Calu3 (cell line): ENCODE results near the gene OR2M5. TPM values are rescaled to one million over a fixed set of nuclear protein-coding genes. Genes with fewer than 3 reads are reported as not detected.

Experiments
- BruUV-seq: library from RNA; stranded (reverse); fragments of 400-500 nt; replicated peaks from 2 replicates; lab custom pipeline; 2021; lab: Mats Ljungman, UMichigan
- CTCF ChIA-PET: fragments of 300-600 bp; sonication (Branson Sonifier 250); formaldehyde crosslinking; loops from one replicate; lab custom pipeline; 2022; ENCODE audit warnings: antibody characterized with exemption; lab: Charles Lee
- DNase-seq: peaks from one replicate; pipeline ENCODE4 v3.0.0; 2022
- H3K27ac Mint-ChIP-seq: one replicate; pipeline ENCODE4 v1.8.0; 2022; ENCODE audit warnings: mixed read lengths; ENCODE audit not compliant: unreplicated experiment
- H3K27me3 Mint-ChIP-seq: one replicate; pipeline ENCODE4 v1.8.0; 2022; ENCODE audit warnings: mixed read lengths; ENCODE audit not compliant: unreplicated experiment
- H3K36me3 Mint-ChIP-seq: one replicate; pipeline ENCODE4 v1.8.0; 2022; ENCODE audit warnings: mild to moderate bottlenecking, moderate library complexity, mixed read lengths; ENCODE audit not compliant: insufficient read depth, unreplicated experiment
- H3K4me1 Mint-ChIP-seq: one replicate; pipeline ENCODE4 v1.8.0; 2022; ENCODE audit warnings: mild to moderate bottlenecking, low read depth, mixed read lengths; ENCODE audit not compliant: unreplicated experiment
- H3K4me3 Mint-ChIP-seq: one replicate; pipeline ENCODE4 v1.8.0; 2022; ENCODE audit warnings: mild to moderate bottlenecking, low read depth, moderate library complexity, mixed read lengths; ENCODE audit not compliant: unreplicated experiment
- H3K9me3 Mint-ChIP-seq: one replicate; pipeline ENCODE4 v1.8.0; 2022; ENCODE audit warnings: low read depth, mixed read lengths; ENCODE audit not compliant: unreplicated experiment
- CTCF ChIP-seq: fragments of 200-600 bp; IDR thresholded peaks from one replicate; pipeline ENCODE4 v1.8.0; 2022; ENCODE audit warnings: antibody characterized with exemption; ENCODE audit not compliant: unreplicated experiment
- intact Hi-C: fragments of 100-400 bp; cut with micrococcal nuclease; formaldehyde crosslinking; loops from one replicate; pipeline ENCODE4 v1.10.0; 2022; ENCODE audit not compliant: unreplicated experiment
- total RNA-seq: library from RNA; stranded (reverse); gene quantifications from 2 replicates; pipeline ENCODE4 v1.2.3, GENCODE V29; 2022

The OR2M5 gene
- total RNA-seq, 1 experiment from 2014 or later, result not detected

GRCh38 chr1:248143311-248143710 is 1.6 kb upstream of the OR2M5 start:
- no peak for TF ChIP-seq CTCF
- Mint-ChIP-seq H3K36me3 (no peaks in the 10 kb centered on the region), H3K9me3 (peaks cover 28% of the 10 kb centered on the region), H3K27ac (no peak overlapping the region), H3K4me1 (no peaks in the 10 kb centered on the region), H3K4me3 (no peak overlapping the region), H3K27me3 (no peaks in the 10 kb centered on the region)
- BruUV-seq, result no TSS peak
- intact Hi-C loops, result no loop called here
- CTCF ChIA-PET, result no interaction called here
- no peak for DNase-seq

- Mint-ChIP-seq H3K4me3 (no peak overlapping the region), H3K36me3 (no peaks in the 10 kb centered on the region), H3K27me3 (no peaks in the 10 kb centered on the region), H3K27ac (no peak overlapping the region), H3K9me3 (peaks cover 18% of the 10 kb centered on the region), H3K4me1 (no peaks in the 10 kb centered on the region)
- TF ChIP-seq CTCF, result no peak
- DNase-seq, result no peak
- BruUV-seq, result no TSS peak
- CTCF ChIA-PET, result no interaction called here
- intact Hi-C loops, result no loop called here
These were observed 7.3 kb downstream of the OR2M5 start for GRCh38 chr1:248152056-248152827.

GRCh38 chr1:248155927-248156326 is 11.0 kb downstream of the OR2M5 start:
- no peaks in the 10 kb centered on the region for H3K4me1 Mint-ChIP-seq
- no peak for TF ChIP-seq CTCF
- CTCF ChIA-PET, result no interaction called here
- H3K27me3 Mint-ChIP-seq, result no peaks in the 10 kb centered on the region
- intact Hi-C loops, result no loop called here
- H3K4me3 Mint-ChIP-seq, result no peak overlapping the region
- no peak overlapping the region for H3K27ac Mint-ChIP-seq
- DNase-seq, result no peak
- no TSS peak for BruUV-seq
- no peaks in the 10 kb centered on the region for H3K36me3 Mint-ChIP-seq
- H3K9me3 Mint-ChIP-seq, result peaks cover 9% of the 10 kb centered on the region

GRCh38 chr1:248158758-248159157 is 13.8 kb downstream of the OR2M5 start:
- no peak for TF ChIP-seq CTCF
- Mint-ChIP-seq H3K27ac (no peak overlapping the region), H3K4me3 (no peak overlapping the region), H3K27me3 (no peaks in the 10 kb centered on the region), H3K36me3 (no peaks in the 10 kb centered on the region), H3K4me1 (no peaks in the 10 kb centered on the region), H3K9me3 (peaks cover 10% of the 10 kb centered on the region)
- BruUV-seq, result no TSS peak
- intact Hi-C loops, result no loop called here
- no peak for DNase-seq
- CTCF ChIA-PET, result no interaction called here
